C4-2B (cell line): ENCODE results near the gene ANTKMT.

Source experiments
- ZFX ChIP-seq: fragments of 450-650 bp; IDR thresholded peaks from 2 replicates; pipeline ENCODE4 v1.6.1; 2017
- TF ChIP-seq, protein P1 (sequence below): fragments of 450-650 bp; conservative IDR thresholded peaks from 2 replicates; pipeline ENCODE4 v1.5.1; 2017; ENCODE audit warnings: mild to moderate bottlenecking

DNA sequence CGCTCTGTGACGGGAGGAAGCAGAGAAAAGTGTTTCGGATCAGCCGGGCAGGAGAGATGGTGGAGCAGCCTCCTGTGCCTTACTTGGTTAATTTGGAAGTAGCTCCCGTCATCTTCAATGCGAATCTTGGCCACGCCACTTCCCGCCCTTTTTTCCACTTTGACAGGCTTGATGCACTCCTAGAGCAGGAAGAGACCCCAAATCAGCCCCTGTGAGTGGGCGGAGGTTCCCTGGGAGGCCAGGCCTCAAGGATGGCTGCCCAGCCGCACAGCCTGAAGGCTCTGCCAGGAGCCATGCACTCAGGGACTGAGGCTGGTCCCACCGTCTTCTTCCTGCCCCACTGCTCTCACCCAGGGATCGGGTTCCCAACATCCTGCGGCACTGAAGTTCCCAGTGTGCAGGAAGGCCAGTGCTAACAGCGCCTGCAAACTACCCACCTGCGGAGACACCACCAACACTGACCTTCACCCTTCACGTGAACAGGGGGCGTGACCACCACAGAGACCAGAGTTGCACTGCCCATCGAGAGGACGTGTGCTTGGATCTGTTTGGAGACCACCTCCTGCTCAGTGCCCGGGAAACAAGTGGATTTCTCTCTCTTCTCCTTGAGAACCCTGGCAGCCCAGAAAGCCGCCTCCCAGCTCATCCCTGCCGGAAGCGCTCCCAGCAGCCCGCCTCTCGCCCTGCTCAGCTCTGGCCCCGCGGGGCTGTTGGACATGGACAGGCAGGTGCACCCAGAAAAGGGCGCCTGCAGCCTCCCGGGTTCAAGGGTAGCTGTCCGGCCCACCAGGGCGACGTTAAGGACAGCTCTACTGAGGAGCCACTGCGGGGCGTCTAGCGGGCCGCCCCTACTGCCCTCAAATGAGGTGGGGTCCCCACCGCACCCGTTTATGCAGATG lies 18.9 kb downstream of the ANTKMT start:
- TF ChIP-seq, protein P1, sequence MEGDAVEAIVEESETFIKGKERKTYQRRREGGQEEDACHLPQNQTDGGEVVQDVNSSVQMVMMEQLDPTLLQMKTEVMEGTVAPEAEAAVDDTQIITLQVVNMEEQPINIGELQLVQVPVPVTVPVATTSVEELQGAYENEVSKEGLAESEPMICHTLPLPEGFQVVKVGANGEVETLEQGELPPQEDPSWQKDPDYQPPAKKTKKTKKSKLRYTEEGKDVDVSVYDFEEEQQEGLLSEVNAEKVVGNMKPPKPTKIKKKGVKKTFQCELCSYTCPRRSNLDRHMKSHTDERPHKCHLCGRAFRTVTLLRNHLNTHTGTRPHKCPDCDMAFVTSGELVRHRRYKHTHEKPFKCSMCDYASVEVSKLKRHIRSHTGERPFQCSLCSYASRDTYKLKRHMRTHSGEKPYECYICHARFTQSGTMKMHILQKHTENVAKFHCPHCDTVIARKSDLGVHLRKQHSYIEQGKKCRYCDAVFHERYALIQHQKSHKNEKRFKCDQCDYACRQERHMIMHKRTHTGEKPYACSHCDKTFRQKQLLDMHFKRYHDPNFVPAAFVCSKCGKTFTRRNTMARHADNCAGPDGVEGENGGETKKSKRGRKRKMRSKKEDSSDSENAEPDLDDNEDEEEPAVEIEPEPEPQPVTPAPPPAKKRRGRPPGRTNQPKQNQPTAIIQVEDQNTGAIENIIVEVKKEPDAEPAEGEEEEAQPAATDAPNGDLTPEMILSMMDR: no peak
- no peak for TF ChIP-seq ZFX
